GM12878 (cell line): ENCODE data around the gene EPHB1. TPM values are rescaled to one million over a fixed set of nuclear protein-coding genes. Genes with fewer than 3 reads are reported as not detected.

Experiments
- ATAC-seq: fragments of 200-7000 bp; cut with Tn5 transposase; 3 replicates; pipeline ENCODE4 v1.9.1; 2020; ENCODE audit warnings: mild to moderate bottlenecking, moderate library complexity
- BruUV-seq: library from RNA; stranded (reverse); fragments of 400-500 nt; replicated peaks from 2 replicates; lab custom pipeline; 2021; lab: Mats Ljungman, UMichigan
- CTCF ChIA-PET: fragments of 300-600 bp; sonication (Branson Sonifier 250); formaldehyde crosslinking; extraction: SDS; loops from one replicate; lab custom pipeline; 2021; ENCODE audit warnings: inconsistent platforms; lab: Yijun Ruan, JAX
- POLR2A ChIA-PET: fragments of 350-600 bp; formaldehyde crosslinking; extraction: SDS; loops from one replicate; lab custom pipeline; 2021; ENCODE audit warnings: inconsistent platforms; lab: Charles Lee
- RAD21 ChIA-PET: fragments of 300-600 bp; sonication (Branson Sonifier 250); formaldehyde crosslinking; loops from one replicate; lab custom pipeline; 2023; ENCODE audit warnings: antibody characterized with exemption; ENCODE audit not compliant: unreplicated experiment; lab: Charles Lee
- SMC1A ChIA-PET: fragments of 300-600 bp; sonication (Branson Sonifier 250); formaldehyde crosslinking; loops from one replicate; lab custom pipeline; 2023; ENCODE audit not compliant: unreplicated experiment, uncharacterized antibody; lab: Charles Lee
- DNase-seq: peaks from one replicate; pipeline ENCODE4 v3.0.0-alpha.2; 2011; ENCODE audit warnings: low read depth, low spot score
- FAIRE-seq: peaks from 3 replicates; lab custom pipeline; 2011; peaks lifted over from hg19 to GRCh38; lab: Jason Lieb, UNC
- H2AFZ ChIP-seq: 2 replicates; pipeline ENCODE4 v1.6.0; 2011; ENCODE audit warnings: low read depth, low read length, control low read depth; ENCODE audit not compliant: control insufficient read depth
- H3K27ac ChIP-seq: 2 replicates; pipeline ENCODE4 v1.5.1; 2011; ENCODE audit warnings: control low read depth; ENCODE audit not compliant: control insufficient read depth, insufficient read depth
- H3K27me3 ChIP-seq, 2 experiments: replicated peaks in 1 of 2; 2 replicates each; pipeline versions ENCODE4 v1.6.0 to v1.6.1; 2011; ENCODE audit warnings: low read length in 1 of 2; ENCODE audit not compliant: control insufficient read depth in 2 of 2, insufficient read depth in 2 of 2
- H3K36me3 ChIP-seq, 2 experiments: 2 replicates each; pipeline ENCODE4 v1.5.1; 2011; ENCODE audit warnings: low read length in 1 of 2; ENCODE audit not compliant: control insufficient read depth in 2 of 2, insufficient read depth in 2 of 2
- H3K4me1 ChIP-seq: 2 replicates; pipeline ENCODE4 v1.6.1; 2011; ENCODE audit warnings: mild to moderate bottlenecking, low read length, moderate library complexity, mixed read lengths; ENCODE audit not compliant: control insufficient read depth, insufficient read depth
- H3K4me2 ChIP-seq: 2 replicates; pipeline ENCODE4 v1.6.0; 2011; ENCODE audit warnings: control low read depth; ENCODE audit not compliant: control insufficient read depth, insufficient read depth
- H3K4me3 ChIP-seq: fragments of 200-600 bp; sonication (generic); 2 replicates; pipeline ENCODE4 v1.5.1; 2016
- H3K79me2 ChIP-seq: 2 replicates; pipeline ENCODE4 v1.6.0; 2011; ENCODE audit warnings: low read length; ENCODE audit not compliant: control insufficient read depth, insufficient read depth
- H3K9ac ChIP-seq: 2 replicates; pipeline ENCODE4 v1.8.0; 2011; ENCODE audit warnings: low read length, control low read depth, mixed read lengths; ENCODE audit not compliant: control insufficient read depth, insufficient read depth
- H3K9me3 ChIP-seq: replicated peaks from 3 replicates; pipeline ENCODE4 v1.5.1; 2011; ENCODE audit warnings: mild to moderate bottlenecking, low read length; ENCODE audit not compliant: control insufficient read depth, insufficient read depth
- H4K20me1 ChIP-seq: 2 replicates; pipeline ENCODE4 v1.6.0; 2011; ENCODE audit not compliant: control insufficient read depth, insufficient read depth
- BCL3 ChIP-seq: IDR thresholded peaks from 2 replicates; pipeline ENCODE4 v1.6.1; 2011; ENCODE audit warnings: borderline replicate concordance, low read depth, mild to moderate bottlenecking, moderate library complexity, low read length; ENCODE audit not compliant: insufficient read depth, poor library complexity, severe bottlenecking
- JUNB ChIP-seq: IDR thresholded peaks from 2 replicates; pipeline ENCODE4 v1.6.1; 2016; ENCODE audit warnings: antibody characterized with exemption, mild to moderate bottlenecking
- NFIC ChIP-seq: IDR thresholded peaks from 2 replicates; pipeline ENCODE4 v1.6.1; 2012; ENCODE audit warnings: low read depth, mild to moderate bottlenecking, inconsistent platforms, low read length, moderate library complexity
- PML ChIP-seq: IDR thresholded peaks from 2 replicates; pipeline ENCODE4 v1.6.1; 2012; ENCODE audit warnings: low read length, inconsistent platforms
- POLR2A ChIP-seq: IDR thresholded peaks from 2 replicates; pipeline ENCODE4 v1.6.1; 2011; ENCODE audit warnings: low read depth, mild to moderate bottlenecking, low read length
- RCOR1 ChIP-seq: conservative IDR thresholded peaks from 2 replicates; pipeline ENCODE4 v1.6.1; 2012; ENCODE audit warnings: low read depth, low read length, improper control_type of control experiment
- SIN3A ChIP-seq: IDR thresholded peaks from 2 replicates; pipeline ENCODE4 v1.6.1; 2012; ENCODE audit warnings: low read depth, low read length, improper control_type of control experiment
- SP1 ChIP-seq: IDR thresholded peaks from one replicate; pipeline ENCODE4 v1.6.1; 2011; ENCODE audit warnings: low read depth, low read length
- ZNF24 ChIP-seq: fragments of 450-650 bp; IDR thresholded peaks from 2 replicates; pipeline ENCODE4 v1.6.1; 2017; ENCODE audit warnings: antibody characterized with exemption, mild to moderate bottlenecking
- ZNF592 ChIP-seq: fragments of 450-650 bp; IDR thresholded peaks from 2 replicates; pipeline ENCODE4 v1.6.1; 2017; ENCODE audit warnings: mild to moderate bottlenecking, moderate library complexity
- WGBS: methylation state at CpG from one replicate; pipeline ENCODE4 v1.1.6; 2016; ENCODE audit warnings: low lambda C conversion rate; ENCODE audit not compliant: insufficient replicate concordance, insufficient coverage; ENCODE audit errors: missing lambda C conversion rate; 5-methylcytosine and 5-hydroxymethylcytosine counted together
- in situ Hi-C: fragments of 300-500 bp; cut with MboI; formaldehyde crosslinking; loops from 9 replicates; pipeline ENCODE4 v1.14.3; 2018; ENCODE audit warnings: mixed read lengths
- intact Hi-C: fragments of 100-400 bp; cut with micrococcal nuclease; formaldehyde crosslinking; loops from one replicate; pipeline ENCODE4 v1.14.2; 2022; ENCODE audit not compliant: unreplicated experiment
- polyA plus RNA-seq, 11 experiments: library from polyadenylated mRNA; depleted of rRNA in 4 of 11; unstranded in 6 of 11; stranded (reverse) in 5 of 11; fragments of >200 nt; fragmentation: Nextera tagmentation in 4 of 11; fragmentation: Illumina TruSeq in 1 of 11; extraction: Ambion mirVana in 4 of 11; extraction: Trizol in 1 of 11; gene quantifications; 1 replicate in 1 of 11; 2 replicates in 10 of 11; pipeline versions ENCODE4 v1.2.1 to v1.2.3, GENCODE V29; 2011 to 2016; ENCODE audit warnings: inconsistent platforms in 2 of 11, missing spikeins in 2 of 11, low read depth in 1 of 11
- total RNA-seq, 4 experiments: library from RNA; depleted of rRNA in 3 of 4; stranded (reverse); fragments of >200 nt in 3 of 4; fragmentation: Illumina TruSeq in 1 of 4; extraction: Trizol in 1 of 4; gene quantifications; 2 replicates each; pipeline versions ENCODE4 v1.2.1 to v1.2.3, GENCODE V29; 2013 to 2021
- TF ChIP-seq, protein P1 (sequence below): IDR thresholded peaks from 2 replicates; pipeline ENCODE4 v1.6.1; 2012; ENCODE audit warnings: low read length, inconsistent platforms
- TF ChIP-seq, protein P2 (sequence below): IDR thresholded peaks from 2 replicates; pipeline ENCODE4 v1.6.1; 2012; ENCODE audit warnings: mild to moderate bottlenecking, low read depth, low read length
- TF ChIP-seq, protein P3 (sequence below): fragments of 450-650 bp; IDR thresholded peaks from 2 replicates; pipeline ENCODE4 v1.6.1; 2017; ENCODE audit warnings: borderline replicate concordance

The EPHB1 gene
- total and polyA plus RNA-seq, 10 of the 15 experiments (the other 5 are each of a cell fraction or from before 2014, with no cell fraction given): 0.33 to 23.8 (median 1.2) TPM

DNA sequence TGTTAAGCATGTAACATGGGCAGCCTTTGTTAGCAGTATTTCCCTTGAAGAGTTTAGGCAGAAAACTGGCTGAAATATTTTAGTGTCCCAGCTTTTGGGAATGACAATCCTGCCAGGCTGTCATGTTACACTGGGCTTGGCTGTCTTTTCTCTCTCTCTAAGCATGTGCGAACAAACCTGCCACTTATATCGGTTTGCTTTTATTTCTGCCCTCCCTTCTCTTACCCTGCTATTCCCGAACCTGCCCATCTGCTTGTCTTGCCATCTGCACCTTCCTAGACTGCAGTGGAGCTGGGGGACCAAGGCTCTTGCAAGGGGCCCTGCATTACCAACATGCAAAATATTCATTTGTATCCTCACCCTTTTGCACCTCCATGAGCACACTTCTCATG is 339.6 kb downstream of the EPHB1 start:
- ChIA-PET POLR2A (interaction anchor here (0.5 kb wide), 1 partner anchor 261 kb away, joined by 4 read pairs; no protein-coding TSS in a partner anchor), RAD21 (interaction anchor here (0.6 kb wide), 1 partner anchor 105 kb away, joined by 3 read pairs; no protein-coding TSS in a partner anchor), CTCF (interaction anchor here (1.6 kb wide), 1 partner anchor 10 kb away, joined by 7 read pairs; no protein-coding TSS in a partner anchor), SMC1A (interaction anchor here (1.7 kb wide), 1 partner anchor 21 kb away, joined by 3 read pairs; no protein-coding TSS in a partner anchor)
- WGBS: 42% methylated on average over 3 of the region's 3 CpGs
- no TSS peak for BruUV-seq
- H3K27ac ChIP-seq: no peak overlapping the region
- in situ Hi-C loops: no loop called here
- FAIRE-seq (no peak), ATAC-seq (no peak), DNase-seq (no peak)
- no peaks in the 10 kb centered on the region for H3K79me2 ChIP-seq
- H3K9me3 ChIP-seq: no peaks in the 10 kb centered on the region
- H3K9ac ChIP-seq: no peak overlapping the region
- H4K20me1 ChIP-seq: no peaks in the 10 kb centered on the region
- no peak overlapping the region for H3K4me3 ChIP-seq
- no peaks in the 10 kb centered on the region for H3K27me3 ChIP-seq
- peaks cover 0 to 4% of the 10 kb centered on the region in 2 experiments; a peak in 2 of 4 replicates for H3K36me3 ChIP-seq
- H3K4me1 ChIP-seq: no peaks in the 10 kb centered on the region; the same call in 1 of the 2 replicates
- intact Hi-C loops: no loop called here
- no peak overlapping the region for H2AFZ ChIP-seq
- no peak overlapping the region for H3K4me2 ChIP-seq
- TF ChIP-seq JUNB (no peak), SP1 (no peak), NFIC (no peak), ZNF592 (no peak), PML (no peak), RCOR1 (no peak), BCL3 (no peak), ZNF24 (no peak), SIN3A (no peak), POLR2A (no peak)
- TF ChIP-seq, protein P1, sequence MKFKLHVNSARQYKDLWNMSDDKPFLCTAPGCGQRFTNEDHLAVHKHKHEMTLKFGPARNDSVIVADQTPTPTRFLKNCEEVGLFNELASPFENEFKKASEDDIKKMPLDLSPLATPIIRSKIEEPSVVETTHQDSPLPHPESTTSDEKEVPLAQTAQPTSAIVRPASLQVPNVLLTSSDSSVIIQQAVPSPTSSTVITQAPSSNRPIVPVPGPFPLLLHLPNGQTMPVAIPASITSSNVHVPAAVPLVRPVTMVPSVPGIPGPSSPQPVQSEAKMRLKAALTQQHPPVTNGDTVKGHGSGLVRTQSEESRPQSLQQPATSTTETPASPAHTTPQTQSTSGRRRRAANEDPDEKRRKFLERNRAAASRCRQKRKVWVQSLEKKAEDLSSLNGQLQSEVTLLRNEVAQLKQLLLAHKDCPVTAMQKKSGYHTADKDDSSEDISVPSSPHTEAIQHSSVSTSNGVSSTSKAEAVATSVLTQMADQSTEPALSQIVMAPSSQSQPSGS: no peak
- TF ChIP-seq, protein P2, sequence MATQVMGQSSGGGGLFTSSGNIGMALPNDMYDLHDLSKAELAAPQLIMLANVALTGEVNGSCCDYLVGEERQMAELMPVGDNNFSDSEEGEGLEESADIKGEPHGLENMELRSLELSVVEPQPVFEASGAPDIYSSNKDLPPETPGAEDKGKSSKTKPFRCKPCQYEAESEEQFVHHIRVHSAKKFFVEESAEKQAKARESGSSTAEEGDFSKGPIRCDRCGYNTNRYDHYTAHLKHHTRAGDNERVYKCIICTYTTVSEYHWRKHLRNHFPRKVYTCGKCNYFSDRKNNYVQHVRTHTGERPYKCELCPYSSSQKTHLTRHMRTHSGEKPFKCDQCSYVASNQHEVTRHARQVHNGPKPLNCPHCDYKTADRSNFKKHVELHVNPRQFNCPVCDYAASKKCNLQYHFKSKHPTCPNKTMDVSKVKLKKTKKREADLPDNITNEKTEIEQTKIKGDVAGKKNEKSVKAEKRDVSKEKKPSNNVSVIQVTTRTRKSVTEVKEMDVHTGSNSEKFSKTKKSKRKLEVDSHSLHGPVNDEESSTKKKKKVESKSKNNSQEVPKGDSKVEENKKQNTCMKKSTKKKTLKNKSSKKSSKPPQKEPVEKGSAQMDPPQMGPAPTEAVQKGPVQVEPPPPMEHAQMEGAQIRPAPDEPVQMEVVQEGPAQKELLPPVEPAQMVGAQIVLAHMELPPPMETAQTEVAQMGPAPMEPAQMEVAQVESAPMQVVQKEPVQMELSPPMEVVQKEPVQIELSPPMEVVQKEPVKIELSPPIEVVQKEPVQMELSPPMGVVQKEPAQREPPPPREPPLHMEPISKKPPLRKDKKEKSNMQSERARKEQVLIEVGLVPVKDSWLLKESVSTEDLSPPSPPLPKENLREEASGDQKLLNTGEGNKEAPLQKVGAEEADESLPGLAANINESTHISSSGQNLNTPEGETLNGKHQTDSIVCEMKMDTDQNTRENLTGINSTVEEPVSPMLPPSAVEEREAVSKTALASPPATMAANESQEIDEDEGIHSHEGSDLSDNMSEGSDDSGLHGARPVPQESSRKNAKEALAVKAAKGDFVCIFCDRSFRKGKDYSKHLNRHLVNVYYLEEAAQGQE: no peak
- TF ChIP-seq, protein P3, sequence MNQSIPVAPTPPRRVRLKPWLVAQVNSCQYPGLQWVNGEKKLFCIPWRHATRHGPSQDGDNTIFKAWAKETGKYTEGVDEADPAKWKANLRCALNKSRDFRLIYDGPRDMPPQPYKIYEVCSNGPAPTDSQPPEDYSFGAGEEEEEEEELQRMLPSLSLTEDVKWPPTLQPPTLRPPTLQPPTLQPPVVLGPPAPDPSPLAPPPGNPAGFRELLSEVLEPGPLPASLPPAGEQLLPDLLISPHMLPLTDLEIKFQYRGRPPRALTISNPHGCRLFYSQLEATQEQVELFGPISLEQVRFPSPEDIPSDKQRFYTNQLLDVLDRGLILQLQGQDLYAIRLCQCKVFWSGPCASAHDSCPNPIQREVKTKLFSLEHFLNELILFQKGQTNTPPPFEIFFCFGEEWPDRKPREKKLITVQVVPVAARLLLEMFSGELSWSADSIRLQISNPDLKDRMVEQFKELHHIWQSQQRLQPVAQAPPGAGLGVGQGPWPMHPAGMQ: no peak
